Smooth muscle cell (in vitro differentiated cells): ENCODE data around the gene RNF212B. TPM values are rescaled to one million over a fixed set of nuclear protein-coding genes. Genes with fewer than 3 reads are reported as not detected.

Experiments
- polyA plus RNA-seq: library from polyadenylated mRNA; unstranded; fragments of >200 nt; fragmentation: Nextera tagmentation; extraction: Ambion mirVana; gene quantifications from 2 replicates; pipeline ENCODE4 v1.2.1, GENCODE V29; 2016
- small RNA-seq: library from RNA; depleted of rRNA; stranded (forward); fragments of <200 nt; gene quantifications from one replicate; pipeline ENCODE3, GENCODE V24; 2014
- total RNA-seq: library from RNA; depleted of rRNA; stranded (reverse); fragments of >200 nt; gene quantifications from 2 replicates; pipeline ENCODE4 v1.2.3, GENCODE V29; 2014

Gene RNF212B
- total and polyA plus RNA-seq, 2 experiments from 2014 or later = not detected

Small RNAs within 50 kb of the gene (small RNA-seq; reads per million reads assigned to genes)
- gene AL049829.1 (not detected), gene RNU6-1046P (not detected)

Other genes starting within 250 kb of the RNF212B start
- gene C14orf93, start 227.8 kb upstream of the RNF212B start, total RNA-seq = 10.2 and 11.9 TPM in 2 replicates
- gene C14orf93, start 227.8 kb upstream of the RNF212B start, polyA plus RNA-seq = 6.7 and 8.4 TPM in 2 replicates
- 161 and 183 TPM in 2 replicates for gene PSMB5, start 203.0 kb upstream of the RNF212B start, total RNA-seq
- gene PSMB5, start 203.0 kb upstream of the RNF212B start, polyA plus RNA-seq = 372 and 374 TPM in 2 replicates
- gene PSMB11, start 195.7 kb upstream of the RNF212B start, total RNA-seq = not detected in 2 replicates
- gene PSMB11, start 195.7 kb upstream of the RNF212B start, polyA plus RNA-seq = not detected in 2 replicates
- 3.6 and 5.5 TPM in 2 replicates for gene CDH24, start 180.4 kb upstream of the RNF212B start, total RNA-seq
- 6.9 and 8.0 TPM in 2 replicates for gene CDH24, start 180.4 kb upstream of the RNF212B start, polyA plus RNA-seq
- 64.5 and 69.0 TPM in 2 replicates for gene ACIN1, start 142.8 kb upstream of the RNF212B start, total RNA-seq
- 33.7 and 39.3 TPM in 2 replicates for gene ACIN1, start 142.8 kb upstream of the RNF212B start, polyA plus RNA-seq
- gene C14orf119, start 142.4 kb upstream of the RNF212B start, total RNA-seq = 54.1 and 57.2 TPM in 2 replicates
- 119 and 130 TPM in 2 replicates for gene C14orf119, start 142.4 kb upstream of the RNF212B start, polyA plus RNA-seq
- not detected in 2 replicates for gene CIROP, start 132.9 kb upstream of the RNF212B start, total RNA-seq
- gene CIROP, start 132.9 kb upstream of the RNF212B start, polyA plus RNA-seq = not detected in 2 replicates
- gene CEBPE, start 118.7 kb upstream of the RNF212B start, total RNA-seq = not detected in 2 replicates
- gene CEBPE, start 118.7 kb upstream of the RNF212B start, polyA plus RNA-seq = not detected in 2 replicates
- 16.4 and 18.9 TPM in 2 replicates for gene SLC7A8, start 54.3 kb upstream of the RNF212B start, total RNA-seq
- gene SLC7A8, start 54.3 kb upstream of the RNF212B start, polyA plus RNA-seq = 26.0 and 29.1 TPM in 2 replicates
- gene HOMEZ, start 48.2 kb downstream of the RNF212B start, total RNA-seq = 5.0 and 5.4 TPM in 2 replicates
- gene HOMEZ, start 48.2 kb downstream of the RNF212B start, polyA plus RNA-seq = 4.9 and 5.1 TPM in 2 replicates
- gene PPP1R3E, start 64.9 kb downstream of the RNF212B start, total RNA-seq = 1.7 and 2.0 TPM in 2 replicates
- gene PPP1R3E, start 64.9 kb downstream of the RNF212B start, polyA plus RNA-seq = 0.71 and 1.5 TPM in 2 replicates
- 11.7 and 13.2 TPM in 2 replicates for gene BCL2L2, start 68.9 kb downstream of the RNF212B start, total RNA-seq
- 1.6 and 2.0 TPM in 2 replicates for gene BCL2L2, start 68.9 kb downstream of the RNF212B start, polyA plus RNA-seq
- gene PABPN1, start 83.5 kb downstream of the RNF212B start, total RNA-seq = 48.3 and 52.3 TPM in 2 replicates
- gene PABPN1, start 83.5 kb downstream of the RNF212B start, polyA plus RNA-seq = 139 and 156 TPM in 2 replicates
- gene SLC22A17, start 115.0 kb downstream of the RNF212B start, total RNA-seq = 70.3 and 81.0 TPM in 2 replicates
- 127 and 134 TPM in 2 replicates for gene SLC22A17, start 115.0 kb downstream of the RNF212B start, polyA plus RNA-seq
- gene EFS, start 127.2 kb downstream of the RNF212B start, total RNA-seq = 16.2 and 23.9 TPM in 2 replicates
- gene EFS, start 127.2 kb downstream of the RNF212B start, polyA plus RNA-seq = 41.3 and 43.9 TPM in 2 replicates
- gene IL25, start 134.9 kb downstream of the RNF212B start, total RNA-seq = not detected in 2 replicates
- gene IL25, start 134.9 kb downstream of the RNF212B start, polyA plus RNA-seq = not detected in 2 replicates
- not detected in 2 replicates for gene CMTM5, start 139.1 kb downstream of the RNF212B start, total RNA-seq
- 0.59 TPM in 1 of 2 replicates, not detected in the other for gene CMTM5, start 139.1 kb downstream of the RNF212B start, polyA plus RNA-seq
- gene MYH6, start 170.3 kb downstream of the RNF212B start, total RNA-seq = not detected in 2 replicates
- gene MYH6, start 170.3 kb downstream of the RNF212B start, polyA plus RNA-seq = 0.23 and 0.53 TPM in 2 replicates
- gene MYH7, start 197.7 kb downstream of the RNF212B start, total RNA-seq = not detected in 2 replicates
- 0.02 TPM in 1 of 2 replicates, not detected in the other for gene MYH7, start 197.7 kb downstream of the RNF212B start, polyA plus RNA-seq
- 43.2 and 52.0 TPM in 2 replicates for gene NGDN, start 231.8 kb downstream of the RNF212B start, total RNA-seq
- gene NGDN, start 231.8 kb downstream of the RNF212B start, polyA plus RNA-seq = 58.0 and 59.6 TPM in 2 replicates